HFFc6 (cell line): ENCODE data around the gene OR1S1. TPM values are rescaled to one million over a fixed set of nuclear protein-coding genes. Genes with fewer than 3 reads are reported as not detected.
A peak's percentile ranks its signal among the peaks of the same experiment; 100 is the strongest.

Experiments used
- DNase-seq: peaks from one replicate; pipeline ENCODE4 v3.0.0-alpha.2; 2018
- H3K27ac Mint-ChIP-seq: 2 replicates; pipeline ENCODE4 v1.8.0; 2020; ENCODE audit warnings: mild to moderate bottlenecking, mixed read lengths
- H3K27me3 Mint-ChIP-seq: 2 replicates; pipeline ENCODE4 v1.8.0; 2021; ENCODE audit warnings: mild to moderate bottlenecking, moderate library complexity, mixed read lengths; ENCODE audit not compliant: insufficient read depth
- H3K36me3 Mint-ChIP-seq: 2 replicates; pipeline ENCODE4 v1.8.0; 2021; ENCODE audit warnings: low read depth, mixed read lengths
- H3K4me1 Mint-ChIP-seq: 2 replicates; pipeline ENCODE4 v1.8.0; 2020; ENCODE audit warnings: low read depth, mixed read lengths
- H3K4me3 Mint-ChIP-seq: 2 replicates; pipeline ENCODE4 v1.8.0; 2020; ENCODE audit warnings: mild to moderate bottlenecking, moderate library complexity, mixed read lengths
- H3K9me3 Mint-ChIP-seq: 2 replicates; pipeline ENCODE4 v1.8.0; 2020; ENCODE audit warnings: mild to moderate bottlenecking, mixed read lengths
- total RNA-seq, 6 experiments: library from RNA; stranded (reverse); fragmentation: NEBNext Ultra II Directional; extraction: Animal tissue kit (Norgen Biotek cat#: 25700); gene quantifications; 2 replicates in 1 of 6; 3 replicates in 5 of 6; pipeline ENCODE4 v1.2.3, GENCODE V29; 2021
- TF ChIP-seq, protein P1 (sequence below): fragments of 200-600 bp; sonication (generic); IDR thresholded peaks from 2 replicates; pipeline ENCODE4 v1.5.0; 2021; ENCODE audit warnings: antibody characterized with exemption, mild to moderate bottlenecking

The OR1S1 gene
- total RNA-seq, 6 experiments from 2014 or later, result not detected

DNA sequence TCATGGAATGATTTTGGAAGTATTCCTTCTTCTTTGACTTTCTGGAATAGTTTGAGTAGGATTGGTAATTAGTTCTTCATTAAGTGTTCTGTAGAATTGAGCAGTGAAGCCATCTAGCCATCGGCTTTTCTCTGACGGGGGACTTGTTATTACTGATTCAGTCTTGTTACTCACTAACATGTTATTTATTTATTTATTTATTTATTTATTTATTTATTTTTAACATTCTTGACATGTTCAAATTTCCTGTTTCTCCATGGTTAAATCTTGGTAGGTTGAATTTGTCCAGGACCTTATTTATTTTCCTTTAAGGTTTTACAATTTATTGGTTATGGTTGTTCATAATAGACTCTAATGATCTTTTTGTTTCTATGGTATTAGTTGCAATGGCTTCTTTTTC, 31.4 kb downstream of the OR1S1 start:
- H3K27me3 Mint-ChIP-seq, result no peaks in the 10 kb centered on the region

DNA sequence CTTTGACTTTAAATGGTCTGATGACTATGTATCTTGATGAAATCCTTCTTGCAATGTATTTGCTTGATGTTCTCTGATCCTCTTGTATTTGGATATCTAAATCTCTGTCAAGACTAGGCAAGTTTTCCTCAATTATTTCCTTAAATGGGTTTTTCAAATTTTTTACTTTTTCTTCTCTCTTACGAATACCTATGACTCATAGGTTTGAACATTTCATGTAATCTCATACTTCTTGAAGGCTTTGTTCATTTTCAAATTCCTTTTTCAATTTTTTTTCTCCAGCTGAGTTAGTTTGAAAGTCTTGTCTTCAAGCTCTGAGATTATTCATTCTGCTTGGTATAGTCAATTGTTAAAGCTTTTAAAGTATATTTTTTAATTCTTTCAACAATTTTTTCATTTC, 42.4 kb downstream of the OR1S1 start:
- Mint-ChIP-seq H3K27me3 (no peaks in the 10 kb centered on the region), H3K4me3 (no peak overlapping the region), H3K36me3 (peaks cover 15% of the 10 kb centered on the region), H3K9me3 (peaks cover 19% of the 10 kb centered on the region), H3K27ac (peak overlapping the region; percentile 1; the same call in 1 of the 2 replicates), H3K4me1 (peaks cover 32% of the 10 kb centered on the region)
- TF ChIP-seq, protein P1, sequence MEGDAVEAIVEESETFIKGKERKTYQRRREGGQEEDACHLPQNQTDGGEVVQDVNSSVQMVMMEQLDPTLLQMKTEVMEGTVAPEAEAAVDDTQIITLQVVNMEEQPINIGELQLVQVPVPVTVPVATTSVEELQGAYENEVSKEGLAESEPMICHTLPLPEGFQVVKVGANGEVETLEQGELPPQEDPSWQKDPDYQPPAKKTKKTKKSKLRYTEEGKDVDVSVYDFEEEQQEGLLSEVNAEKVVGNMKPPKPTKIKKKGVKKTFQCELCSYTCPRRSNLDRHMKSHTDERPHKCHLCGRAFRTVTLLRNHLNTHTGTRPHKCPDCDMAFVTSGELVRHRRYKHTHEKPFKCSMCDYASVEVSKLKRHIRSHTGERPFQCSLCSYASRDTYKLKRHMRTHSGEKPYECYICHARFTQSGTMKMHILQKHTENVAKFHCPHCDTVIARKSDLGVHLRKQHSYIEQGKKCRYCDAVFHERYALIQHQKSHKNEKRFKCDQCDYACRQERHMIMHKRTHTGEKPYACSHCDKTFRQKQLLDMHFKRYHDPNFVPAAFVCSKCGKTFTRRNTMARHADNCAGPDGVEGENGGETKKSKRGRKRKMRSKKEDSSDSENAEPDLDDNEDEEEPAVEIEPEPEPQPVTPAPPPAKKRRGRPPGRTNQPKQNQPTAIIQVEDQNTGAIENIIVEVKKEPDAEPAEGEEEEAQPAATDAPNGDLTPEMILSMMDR, result no peak
- DNase-seq, result peak; percentile 0

More for the DNA sequence above, 31.4 kb downstream of the OR1S1 start:
- no peak overlapping the region for H3K27ac Mint-ChIP-seq
- H3K4me3 Mint-ChIP-seq, result no peak overlapping the region
- TF ChIP-seq, protein P1, result no peak
- H3K4me1 Mint-ChIP-seq, result no peaks in the 10 kb centered on the region
- no peak for DNase-seq
- 0 out of 2 replicates have a peak, but pooled peaks cover 4% of the 10 kb centered on the region for H3K36me3 Mint-ChIP-seq
- H3K9me3 Mint-ChIP-seq, result peaks cover 14% of the 10 kb centered on the region; the same call in 1 of the 2 replicates

DNA sequence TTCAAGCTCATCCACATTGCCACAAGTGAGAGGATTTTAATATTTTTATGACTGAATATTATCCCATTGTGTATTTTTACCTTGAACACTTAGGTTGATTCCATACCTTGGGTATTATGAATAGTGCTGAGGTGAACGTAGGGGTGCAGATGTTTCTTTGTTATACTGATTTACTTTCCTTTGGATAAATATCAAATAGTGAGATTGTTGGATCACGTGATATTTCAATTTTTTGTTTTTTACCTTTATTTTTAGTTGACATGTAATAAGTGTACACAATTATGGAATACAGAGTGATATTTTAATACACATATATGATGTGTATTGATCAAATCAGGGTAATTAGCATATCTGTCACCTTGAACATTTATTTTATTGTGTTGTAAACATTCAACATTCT, 47.5 kb downstream of the OR1S1 start:
- H3K27ac Mint-ChIP-seq, result no peak overlapping the region
- H3K27me3 Mint-ChIP-seq, result no peaks in the 10 kb centered on the region
- no peak for DNase-seq
- H3K4me3 Mint-ChIP-seq, result no peak overlapping the region
- TF ChIP-seq, protein P1, result no peak
- peaks cover 19% of the 10 kb centered on the region for H3K4me1 Mint-ChIP-seq
- H3K36me3 Mint-ChIP-seq, result peaks cover under 1% of the 10 kb centered on the region; the same call in 1 of the 2 replicates
- no peaks in the 10 kb centered on the region; the same call in 1 of the 2 replicates for H3K9me3 Mint-ChIP-seq

Other genes with a start within 250 kb of the OR1S1 start
- gene OR9Q1, start 188.8 kb upstream of the OR1S1 start, total RNA-seq, result not detected
- gene OR6Q1, start 181.8 kb upstream of the OR1S1 start, total RNA-seq, result not detected
- gene OR9I1, start 87.2 kb upstream of the OR1S1 start, total RNA-seq, result not detected
- gene OR9Q2, start 23.6 kb upstream of the OR1S1 start, total RNA-seq, result not detected
- gene OR1S2, start 8.6 kb upstream of the OR1S1 start, total RNA-seq, result not detected
- gene OR10Q1, start 16.2 kb downstream of the OR1S1 start, total RNA-seq, result not detected
- not detected for gene OR10W1, start 55.5 kb downstream of the OR1S1 start, total RNA-seq
- not detected for gene OR5B17, start 146.3 kb downstream of the OR1S1 start, total RNA-seq
- gene OR5B3, start 194.2 kb downstream of the OR1S1 start, total RNA-seq, result not detected
- not detected for gene OR5B2, start 215.4 kb downstream of the OR1S1 start, total RNA-seq
- not detected for gene OR5B12, start 229.5 kb downstream of the OR1S1 start, total RNA-seq